K562 (cell line): ENCODE measurements around the gene TXNDC15. TPM values are rescaled to one million over a fixed set of nuclear protein-coding genes. Genes with fewer than 3 reads are reported as not detected.

Source experiments
- E2F5 ChIP-seq: sonication (generic); formaldehyde crosslinking; IDR thresholded peaks from 2 replicates; pipeline ENCODE4 v1.8.0; 2022; ENCODE audit warnings: mild to moderate bottlenecking, missing genetic modification reagents
- EZH2 ChIP-seq: IDR thresholded peaks from 2 replicates; pipeline ENCODE4 v1.6.1; 2012; ENCODE audit warnings: low read depth, mild to moderate bottlenecking, inconsistent platforms, low read length, borderline replicate concordance
- GABPA ChIP-seq: fragments of 200-800 bp; sonication (Bioruptor generic); conservative IDR thresholded peaks from 2 replicates; pipeline ENCODE4 v1.6.1; 2016; ENCODE audit warnings: low read depth, missing genetic modification characterization, missing compliant biosample characterization
- HDGF ChIP-seq: fragments of 450-650 bp; IDR thresholded peaks from 2 replicates; pipeline ENCODE4 v1.6.1; 2016
- NKRF ChIP-seq: fragments of 450-650 bp; IDR thresholded peaks from 2 replicates; pipeline ENCODE4 v1.6.1; 2016; ENCODE audit warnings: borderline replicate concordance
- NR2F6 ChIP-seq: fragments of 450-650 bp; formaldehyde crosslinking; IDR thresholded peaks from 2 replicates; pipeline ENCODE4 v1.4.0; 2020; ENCODE audit warnings: mild to moderate bottlenecking
- PHF21A ChIP-seq: fragments of 450-650 bp; IDR thresholded peaks from 2 replicates; pipeline ENCODE4 v1.6.1; 2017; ENCODE audit warnings: low read depth, borderline replicate concordance
- POLR2B ChIP-seq: fragments of 450-650 bp; IDR thresholded peaks from 2 replicates; pipeline ENCODE4 v1.6.1; 2018; ENCODE audit warnings: low read depth; ENCODE audit not compliant: partially characterized antibody
- SFPQ ChIP-seq: fragments of 200-400 bp; formaldehyde crosslinking; IDR thresholded peaks from 2 replicates; pipeline ENCODE4 v1.6.1; 2017; ENCODE audit warnings: mild to moderate bottlenecking, low read depth, low read length, moderate library complexity
- SIX5 ChIP-seq, 2 experiments: IDR thresholded peaks; 2 replicates each; pipeline ENCODE4 v1.6.1; 2011; ENCODE audit warnings: low read length in 2 of 2, borderline replicate concordance in 1 of 2, low read depth in 1 of 2, mild to moderate bottlenecking in 1 of 2, moderate library complexity in 1 of 2; ENCODE audit not compliant: insufficient read depth in 1 of 2
- SREBF2 ChIP-seq: sonication (generic); formaldehyde crosslinking; IDR thresholded peaks from 2 replicates; pipeline ENCODE4 v1.4.0; 2020; ENCODE audit warnings: mild to moderate bottlenecking, missing genetic modification reagents
- U2AF1 ChIP-seq: fragments of 200-400 bp; formaldehyde crosslinking; optimal IDR thresholded peaks from 2 replicates; pipeline ENCODE3; 2017; ENCODE audit warnings: mild to moderate bottlenecking, low read depth, low read length, moderate library complexity
- WHSC1 ChIP-seq: IDR thresholded peaks from one replicate; pipeline ENCODE4 v1.6.1; 2012; ENCODE audit warnings: low read length, control low read depth, inconsistent platforms
- ZNF384 ChIP-seq: IDR thresholded peaks from 2 replicates; pipeline ENCODE4 v1.6.1; 2012; ENCODE audit warnings: low read depth, low read length, improper control_type of control experiment
- polyA plus RNA-seq, 8 experiments: library from polyadenylated mRNA; depleted of rRNA in 4 of 8; stranded (reverse) in 5 of 8; unstranded in 3 of 8; fragments of >200 nt; fragmentation: Nextera tagmentation in 2 of 8; fragmentation: Illumina TruSeq in 1 of 8; extraction: Ambion mirVana in 2 of 8; extraction: Trizol in 1 of 8; gene quantifications; 2 replicates each; pipeline versions ENCODE4 v1.2.1 to v1.2.3, GENCODE V29; 2011 to 2014; ENCODE audit warnings: inconsistent platforms in 1 of 8, missing spikeins in 1 of 8
- total RNA-seq, 7 experiments: library from RNA; depleted of rRNA in 6 of 7; stranded (reverse); fragments of >200 nt in 6 of 7; fragmentation: Illumina TruSeq in 2 of 7; extraction: Trizol in 2 of 7; gene quantifications; 2 replicates each; pipeline versions ENCODE4 v1.2.1 to v1.2.3, GENCODE V29; 2011 to 2021; ENCODE audit warnings: low replicate concordance in 1 of 7
- TF ChIP-seq, protein P1 (sequence below), 2 experiments: IDR thresholded peaks; 2 replicates each; pipeline ENCODE4 v1.6.1; 2012; ENCODE audit warnings: improper control_type of control experiment in 2 of 2, low read depth in 2 of 2, low read length in 2 of 2, borderline replicate concordance in 1 of 2

The TXNDC15 gene
- total and polyA plus RNA-seq, 9 of the 15 experiments (the other 6 are each of a cell fraction or from before 2014, with no cell fraction given), result 3.0 to 15.4 (median 12.3) TPM

- TF ChIP-seq WHSC1, result no peak
- peak; percentile 30 for TF ChIP-seq U2AF1
- TF ChIP-seq NR2F6 (CRISPR knock-in tag), result no peak
- peak; percentile 72 for TF ChIP-seq POLR2B
- no peak for TF ChIP-seq HDGF
- TF ChIP-seq ZNF384, result no peak
- no peak for TF ChIP-seq E2F5 (CRISPR knock-in tag)
- no peak for TF ChIP-seq PHF21A
- TF ChIP-seq, protein P1, sequence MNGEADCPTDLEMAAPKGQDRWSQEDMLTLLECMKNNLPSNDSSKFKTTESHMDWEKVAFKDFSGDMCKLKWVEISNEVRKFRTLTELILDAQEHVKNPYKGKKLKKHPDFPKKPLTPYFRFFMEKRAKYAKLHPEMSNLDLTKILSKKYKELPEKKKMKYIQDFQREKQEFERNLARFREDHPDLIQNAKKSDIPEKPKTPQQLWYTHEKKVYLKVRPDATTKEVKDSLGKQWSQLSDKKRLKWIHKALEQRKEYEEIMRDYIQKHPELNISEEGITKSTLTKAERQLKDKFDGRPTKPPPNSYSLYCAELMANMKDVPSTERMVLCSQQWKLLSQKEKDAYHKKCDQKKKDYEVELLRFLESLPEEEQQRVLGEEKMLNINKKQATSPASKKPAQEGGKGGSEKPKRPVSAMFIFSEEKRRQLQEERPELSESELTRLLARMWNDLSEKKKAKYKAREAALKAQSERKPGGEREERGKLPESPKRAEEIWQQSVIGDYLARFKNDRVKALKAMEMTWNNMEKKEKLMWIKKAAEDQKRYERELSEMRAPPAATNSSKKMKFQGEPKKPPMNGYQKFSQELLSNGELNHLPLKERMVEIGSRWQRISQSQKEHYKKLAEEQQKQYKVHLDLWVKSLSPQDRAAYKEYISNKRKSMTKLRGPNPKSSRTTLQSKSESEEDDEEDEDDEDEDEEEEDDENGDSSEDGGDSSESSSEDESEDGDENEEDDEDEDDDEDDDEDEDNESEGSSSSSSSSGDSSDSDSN (IDR thresholded peaks at IDR 0.05; ENCODE audit: borderline replicate concordance in 1 of 2, low read depth in 2 of 2, low read length in 2 of 2), result peak; percentile 14 to 60; a peak in 1 of 4 replicates
- TF ChIP-seq SFPQ, result no peak
- no peak for TF ChIP-seq SREBF2
- TF ChIP-seq NKRF, result 0 out of 2 replicates have a peak, but pooled peaks have one; percentile 27
- no peak for TF ChIP-seq EZH2
- peak; percentile 48; the same call in 1 of the 2 replicates for TF ChIP-seq GABPA (tag)
- peak; percentile 16 to 18; a peak in 2 of 4 replicates for TF ChIP-seq SIX5 (IDR thresholded peaks at IDR 0.05; ENCODE audit: borderline replicate concordance in 1 of 2, insufficient read depth in 1 of 2, low read depth in 1 of 2, low read length in 2 of 2)
These were observed at the start of gene TXNDC15 (continued) for GRCh38 chr5:134873987-134874830.
